Mucosa of stomach (tissue), 1 donor: Measurements from ENCODE around the gene MFRP.

ENCODE experiments used
- H3K27me3 ChIP-seq: one replicate; pipeline ENCODE4 v1.7.0; 2013; ENCODE audit warnings: mild to moderate bottlenecking, low read length; ENCODE audit not compliant: control insufficient read depth, insufficient read depth
- H3K36me3 ChIP-seq: one replicate; pipeline ENCODE4 v1.7.0; 2013; ENCODE audit warnings: low read length; ENCODE audit not compliant: control insufficient read depth, insufficient read depth
- H3K4me1 ChIP-seq: one replicate; pipeline ENCODE4 v1.7.0; 2013; ENCODE audit warnings: mild to moderate bottlenecking, low read length; ENCODE audit not compliant: control insufficient read depth, insufficient read depth
- H3K4me3 ChIP-seq: one replicate; pipeline ENCODE4 v1.7.0; 2013; ENCODE audit warnings: low read length
- H3K9ac ChIP-seq: one replicate; pipeline ENCODE4 v1.7.0; 2013; ENCODE audit warnings: mild to moderate bottlenecking, low read length, moderate library complexity
- H3K9me3 ChIP-seq: one replicate; pipeline ENCODE4 v1.7.0; 2013; ENCODE audit warnings: mild to moderate bottlenecking, low read length, moderate library complexity; ENCODE audit not compliant: control insufficient read depth
- donor health status: Pancreatic carcinoma.

MFRP gene

DNA sequence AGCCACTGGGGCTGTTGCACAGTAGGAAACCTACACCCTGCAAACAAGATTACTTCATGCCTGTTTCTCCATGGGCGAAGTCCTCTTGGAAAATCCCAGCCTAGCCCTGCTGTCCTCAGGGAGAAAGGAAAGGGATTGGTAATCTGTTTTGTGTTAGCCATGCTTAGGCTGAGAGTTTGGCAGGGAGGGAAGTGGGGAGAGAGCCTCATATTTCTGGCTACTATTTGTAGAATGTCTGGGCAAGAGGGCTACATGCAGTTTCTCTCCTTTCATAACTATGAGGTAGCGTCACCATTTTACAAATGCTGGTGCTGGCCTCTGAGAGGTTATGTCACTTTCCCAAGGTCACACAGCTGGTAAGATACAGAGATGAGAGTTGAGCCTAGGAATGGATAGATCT is 737 bp upstream of the MFRP start:
- Histone ChIP-seq H3K36me3 (no peaks in the 10 kb centered on the region), H3K9me3 (no peaks in the 10 kb centered on the region), H3K4me1 (no peaks in the 10 kb centered on the region), H3K27me3 (peaks cover 17% of the 10 kb centered on the region), H3K4me3 (no peak overlapping the region), H3K9ac (no peak overlapping the region)

DNA sequence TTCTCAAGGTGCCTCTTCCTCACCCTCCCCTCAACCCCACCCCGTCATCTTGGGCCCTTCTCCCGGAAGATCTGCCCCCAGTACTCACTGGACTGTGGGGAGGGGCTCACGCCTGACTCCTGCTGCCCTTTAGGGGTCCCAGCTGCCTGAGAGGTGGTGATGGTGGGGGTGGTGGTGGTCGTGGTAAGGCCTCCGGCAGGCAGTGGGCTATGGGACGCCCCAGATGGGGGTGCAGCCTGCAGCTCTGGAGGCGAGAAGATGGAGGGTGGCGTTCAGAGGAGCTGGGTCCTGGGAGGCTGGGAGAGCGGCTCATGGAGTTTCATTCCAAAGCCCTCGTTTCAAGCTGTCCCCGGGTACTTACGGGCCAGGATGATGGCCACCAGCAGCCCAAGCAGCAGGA is 820 bp downstream of the MFRP start:
- no peaks in the 10 kb centered on the region for H3K9me3 ChIP-seq
- H3K9ac ChIP-seq: no peak overlapping the region
- H3K36me3 ChIP-seq: no peaks in the 10 kb centered on the region
- peaks cover 9% of the 10 kb centered on the region for H3K4me1 ChIP-seq
- peaks cover 32% of the 10 kb centered on the region for H3K27me3 ChIP-seq
- H3K4me3 ChIP-seq: no peak overlapping the region

DNA sequence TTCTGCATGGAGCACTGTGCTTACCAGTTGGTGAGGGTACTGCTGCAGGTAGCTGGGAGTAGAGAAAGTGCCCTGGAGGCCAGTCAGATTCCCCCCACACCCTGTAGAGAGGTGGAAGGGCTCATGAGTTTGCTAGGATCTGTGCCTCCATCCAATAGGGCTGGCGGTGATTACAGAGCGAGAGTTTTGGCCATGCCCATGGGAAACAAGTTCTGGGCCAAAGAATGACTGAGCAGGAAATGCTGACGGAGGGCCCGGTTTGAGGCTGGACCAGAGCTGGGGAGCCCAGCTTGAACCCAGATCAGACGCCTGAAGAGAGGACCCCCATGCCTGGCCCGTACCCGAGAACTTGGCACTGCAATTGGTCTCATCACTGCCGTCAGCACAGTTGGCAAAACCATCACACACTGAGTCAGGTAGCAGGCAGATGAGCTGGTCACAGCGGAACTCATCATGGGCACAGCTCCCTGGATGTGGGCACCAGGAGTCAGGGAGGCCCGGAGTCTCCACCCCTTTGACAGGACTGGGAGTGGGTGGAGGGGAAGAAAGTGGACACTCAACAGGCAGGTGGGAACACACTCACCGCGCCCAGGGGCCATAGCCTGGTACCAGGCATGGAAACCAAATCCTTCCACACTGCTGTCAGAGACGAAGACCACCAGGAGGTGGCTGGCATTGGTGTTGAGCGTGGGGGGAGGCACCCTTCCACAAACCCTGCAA is 2.1 kb downstream of the MFRP start:
- no peak overlapping the region for H3K9ac ChIP-seq

DNA sequence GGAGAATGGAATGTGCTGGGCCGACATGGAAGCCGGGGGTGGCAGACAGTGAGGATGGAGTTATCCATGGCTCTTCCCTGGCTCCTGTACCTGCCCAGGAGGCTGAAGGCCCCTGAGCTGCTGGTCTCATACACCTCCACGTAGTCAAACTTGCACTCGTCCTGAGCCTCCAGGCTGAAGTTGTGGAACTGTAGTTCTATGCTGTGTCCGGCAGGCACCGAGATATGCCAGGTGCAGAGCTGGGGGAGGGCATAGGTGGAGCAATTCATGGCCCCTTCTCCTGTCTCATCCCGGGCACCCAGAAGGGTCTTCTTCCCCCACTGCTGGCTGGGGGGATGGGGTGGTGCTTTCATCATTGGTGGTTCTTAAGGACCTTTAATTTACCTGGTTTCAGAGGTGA is 2.8 kb downstream of the MFRP start:
- no peak overlapping the region for H3K9ac ChIP-seq
- H3K36me3 ChIP-seq: no peaks in the 10 kb centered on the region
- H3K27me3 ChIP-seq: peaks cover 52% of the 10 kb centered on the region
- H3K4me3 ChIP-seq: no peak overlapping the region
- peaks cover 23% of the 10 kb centered on the region for H3K4me1 ChIP-seq
- H3K9me3 ChIP-seq: no peaks in the 10 kb centered on the region

More for the DNA sequence above, 2.1 kb downstream of the MFRP start:
- Histone ChIP-seq H3K27me3 (peaks cover 45% of the 10 kb centered on the region), H3K4me1 (peaks cover 22% of the 10 kb centered on the region), H3K36me3 (no peaks in the 10 kb centered on the region), H3K4me3 (no peak overlapping the region), H3K9me3 (no peaks in the 10 kb centered on the region)

DNA sequence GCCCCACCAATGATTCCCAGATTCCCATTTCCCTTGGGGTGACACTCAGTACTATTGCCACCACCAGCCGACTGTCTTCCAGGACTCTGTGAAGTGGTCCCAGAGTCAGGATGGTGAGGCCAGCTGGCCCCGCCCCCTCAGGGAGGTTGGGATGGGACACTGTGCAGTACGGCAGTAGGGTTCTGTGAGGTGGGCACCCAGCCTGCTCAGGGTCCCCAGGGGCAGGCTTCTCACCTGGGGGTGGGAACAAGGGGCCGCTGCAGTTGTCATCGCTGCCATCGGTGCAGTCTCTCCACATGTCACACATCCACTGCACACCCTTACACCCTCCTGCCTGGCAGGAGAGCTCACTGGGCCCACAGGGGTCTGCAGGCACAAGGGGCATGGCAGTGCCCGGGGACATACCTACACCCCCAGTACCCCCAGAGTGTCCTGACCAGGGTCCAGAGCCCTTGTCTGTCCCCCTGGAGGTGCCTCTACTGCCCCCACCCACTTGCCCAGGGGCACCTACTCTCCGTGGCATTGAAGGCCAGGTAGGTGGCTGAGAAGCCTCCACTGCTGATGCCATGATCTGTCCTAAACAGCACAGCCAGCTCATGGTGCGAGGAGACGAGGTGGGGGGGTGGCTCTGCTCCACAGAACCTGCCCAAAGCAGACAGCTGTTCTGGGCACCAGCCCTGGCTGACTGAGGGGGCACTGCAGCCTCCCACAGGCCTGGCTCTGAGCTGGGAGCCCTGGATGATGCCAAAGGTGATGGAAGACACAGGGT is 4.0 kb downstream of the MFRP start:
- H3K27me3 ChIP-seq: peaks cover 56% of the 10 kb centered on the region
- H3K4me1 ChIP-seq: peaks cover 30% of the 10 kb centered on the region
- H3K4me3 ChIP-seq: no peak overlapping the region
- H3K36me3 ChIP-seq: no peaks in the 10 kb centered on the region
- H3K9me3 ChIP-seq: no peaks in the 10 kb centered on the region
- no peak overlapping the region for H3K9ac ChIP-seq

DNA sequence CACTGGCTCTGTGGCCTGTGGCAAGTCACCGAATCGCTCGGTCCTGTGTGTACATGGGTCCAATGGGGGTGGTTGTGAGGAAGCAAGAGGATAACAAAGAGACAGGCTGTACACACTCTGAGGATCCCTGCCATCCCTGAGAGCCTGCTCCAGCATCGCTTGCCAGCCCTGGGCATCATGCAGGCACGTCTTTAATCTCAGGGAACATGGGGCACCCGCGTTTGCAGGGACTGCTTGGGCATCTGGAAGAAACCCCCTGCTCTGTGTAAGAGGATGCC is 4.5 kb downstream of the MFRP start:
- peaks cover 56% of the 10 kb centered on the region for H3K27me3 ChIP-seq
- no peak overlapping the region for H3K4me3 ChIP-seq
- H3K36me3 ChIP-seq: no peaks in the 10 kb centered on the region
- peaks cover 34% of the 10 kb centered on the region for H3K4me1 ChIP-seq
- no peaks in the 10 kb centered on the region for H3K9me3 ChIP-seq
- H3K9ac ChIP-seq: no peak overlapping the region

DNA sequence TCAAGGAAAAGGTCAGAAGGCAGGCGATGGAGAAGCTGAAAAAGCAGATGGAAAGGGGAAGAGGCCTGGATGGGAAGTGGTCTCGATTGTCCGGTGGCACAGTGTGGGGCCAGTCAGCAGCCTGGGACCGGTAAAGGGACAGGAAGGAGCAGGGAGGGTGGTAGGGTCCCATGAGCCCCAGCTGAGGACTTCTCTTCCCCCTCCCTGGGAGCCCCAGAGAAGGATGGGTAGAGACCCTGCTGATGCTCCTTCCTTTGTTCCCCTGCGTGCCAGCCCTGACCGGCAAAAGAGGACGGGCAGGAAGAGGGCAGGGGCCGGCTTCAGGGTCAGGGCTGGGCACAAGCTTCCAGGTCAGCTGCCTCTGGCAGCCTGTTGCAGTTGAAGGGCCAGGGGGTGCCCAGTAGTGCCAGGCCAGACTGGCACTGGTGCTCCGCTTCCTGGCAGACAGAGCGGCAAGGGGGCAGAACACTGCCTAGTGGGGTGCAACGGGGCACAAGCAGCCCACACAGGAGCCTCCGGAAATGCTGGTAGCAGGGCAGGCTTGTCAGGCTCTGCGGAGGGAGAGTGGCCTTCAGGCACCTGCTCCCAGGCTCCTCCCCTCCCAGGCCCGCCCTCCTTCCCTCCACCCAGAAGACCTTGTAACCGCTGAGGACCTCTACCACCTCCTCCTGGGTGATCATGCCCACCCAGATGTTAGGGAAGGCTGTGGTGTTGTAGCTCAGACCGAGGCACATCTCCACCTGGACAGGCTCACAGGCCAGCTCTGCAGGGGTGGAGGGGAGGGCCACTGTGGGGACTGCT is 5.1 kb downstream of the MFRP start:
- no peak overlapping the region for H3K4me3 ChIP-seq
- H3K9ac ChIP-seq: peak overlapping the region; percentile 66
- no peaks in the 10 kb centered on the region for H3K9me3 ChIP-seq
- no peaks in the 10 kb centered on the region for H3K36me3 ChIP-seq
- H3K27me3 ChIP-seq: peaks cover 55% of the 10 kb centered on the region
- H3K4me1 ChIP-seq: peaks cover 36% of the 10 kb centered on the region

DNA sequence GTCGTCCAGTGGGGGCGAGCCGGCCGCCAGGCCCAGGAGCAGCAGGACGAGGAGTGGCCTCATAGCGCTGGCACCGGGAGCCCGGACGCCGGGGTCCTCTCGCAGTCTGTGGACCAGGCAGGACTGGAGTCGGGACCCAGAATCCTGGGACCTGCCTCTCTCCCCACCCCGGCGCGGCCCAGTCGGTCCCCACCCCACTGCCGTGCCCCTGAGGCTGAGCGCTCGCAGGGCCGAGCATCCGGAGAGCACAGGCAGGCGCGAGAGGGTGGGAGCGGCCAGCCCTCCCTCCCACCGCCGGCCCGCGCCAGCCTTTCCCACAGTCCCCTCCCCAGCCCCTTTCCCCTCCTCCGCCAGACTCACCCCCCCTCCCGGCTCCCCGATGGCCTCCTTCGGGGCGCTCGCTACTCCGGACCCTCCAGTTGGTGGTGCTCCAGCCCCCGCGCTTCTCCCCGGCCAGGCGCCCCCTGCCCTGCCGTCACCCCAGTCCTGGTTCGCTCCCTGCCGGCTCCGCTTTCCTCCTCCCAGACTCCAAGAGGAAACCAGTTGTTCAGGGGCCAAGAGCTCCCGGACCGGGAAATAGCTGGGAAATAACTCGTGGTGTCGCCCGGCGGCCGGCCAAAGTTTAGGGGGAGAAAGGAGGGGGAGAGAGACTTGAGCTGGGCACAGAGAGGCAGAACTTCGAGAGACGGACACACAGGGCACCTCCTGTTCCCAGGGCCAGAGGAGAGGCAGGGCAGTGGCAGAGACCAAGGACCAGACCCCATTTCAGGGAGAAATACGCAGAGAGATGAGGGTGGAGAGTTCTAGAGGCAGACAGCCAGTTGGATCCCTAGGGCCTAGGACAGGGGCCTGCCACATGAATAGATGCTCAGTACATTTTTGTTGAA is 5.9 kb downstream of the MFRP start, which contains the start of gene C1QTNF5:
Gene C1QTNF5 (minus strand): TSS at position 549 of the 887 bp plus-strand sequence. CDS start 486 bp downstream, at position 63.
- peaks cover 51% of the 10 kb centered on the region for H3K27me3 ChIP-seq
- peaks cover 38% of the 10 kb centered on the region for H3K4me1 ChIP-seq
- peak within 1 kb of the TSS; percentile 66 for H3K9ac ChIP-seq
- H3K4me3 ChIP-seq: no peak within 1 kb of the TSS
- no peaks in the 10 kb centered on the region for H3K9me3 ChIP-seq
- no peaks in the 10 kb centered on the region for H3K36me3 ChIP-seq

DNA sequence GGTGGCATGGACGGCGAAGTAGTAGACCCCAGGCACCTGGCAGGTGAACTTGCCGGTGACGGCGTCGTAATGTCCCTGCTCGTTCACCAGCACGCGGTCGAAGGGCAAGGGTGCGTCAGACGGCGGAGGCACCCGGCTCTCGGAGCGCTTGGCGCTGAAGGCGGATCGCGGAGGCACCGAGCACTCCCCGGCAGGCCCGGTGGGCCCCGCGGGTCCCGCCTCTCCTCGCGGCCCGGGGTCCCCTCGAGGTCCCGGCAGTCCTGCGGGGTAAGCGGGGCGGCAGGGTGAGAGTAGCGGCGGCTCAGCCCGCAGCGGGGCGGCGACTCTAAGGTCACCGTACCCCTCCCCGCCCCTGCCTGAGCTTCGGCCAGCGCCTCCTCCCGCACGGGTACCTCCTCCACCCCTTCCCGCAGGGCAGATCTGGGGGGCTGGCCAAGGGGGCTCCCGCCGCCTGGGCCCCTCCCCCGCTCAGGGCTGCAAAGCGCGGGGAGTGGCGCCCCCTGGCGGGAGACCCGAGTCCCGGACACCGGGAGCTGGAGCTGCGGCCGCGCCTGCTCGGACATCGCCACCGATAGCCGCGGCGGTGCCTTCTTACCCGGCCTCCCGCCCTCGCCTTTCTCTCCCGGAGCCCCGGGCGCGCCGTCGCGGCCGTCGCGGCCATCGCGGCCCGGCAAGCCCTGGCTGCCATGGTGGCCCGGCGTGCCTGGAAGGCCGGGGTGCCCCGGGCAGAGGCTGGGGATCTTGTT is 6.7 kb downstream of the MFRP start:
- H3K9ac ChIP-seq: peak overlapping the region; percentile 66
- H3K36me3 ChIP-seq: no peaks in the 10 kb centered on the region

DNA sequence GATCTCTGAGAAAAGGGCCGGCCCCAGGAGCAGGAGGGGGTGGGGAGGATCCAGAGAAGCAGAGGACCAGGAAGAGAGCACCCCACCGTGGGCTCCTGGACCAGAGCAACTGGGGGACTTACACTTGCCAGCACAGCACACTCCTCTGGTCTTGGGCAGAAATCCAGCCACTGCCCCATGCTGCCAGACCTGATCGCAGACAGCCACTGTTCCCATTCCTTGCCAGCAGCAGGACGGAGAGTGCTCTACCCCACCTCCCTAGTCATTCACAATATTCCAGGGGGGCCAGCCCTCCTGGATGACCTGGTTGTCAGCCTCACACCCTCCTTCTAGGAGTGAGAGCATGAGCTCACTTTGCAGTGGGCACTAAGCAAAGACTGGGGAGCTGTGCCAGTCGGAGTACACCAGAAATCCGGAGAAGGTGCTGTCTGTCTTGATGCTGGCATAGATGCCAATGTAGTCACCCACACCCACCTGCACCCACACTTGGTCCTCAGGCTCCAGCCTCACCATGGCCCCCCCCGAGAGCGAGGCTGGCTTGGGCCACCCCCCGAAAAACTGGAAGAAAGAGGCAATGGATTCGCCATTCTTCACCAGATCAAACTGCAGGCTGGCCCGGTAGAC is 7.4 kb downstream of the MFRP start:
- Histone ChIP-seq H3K4me3 (no peak overlapping the region), H3K27me3 (peaks cover 46% of the 10 kb centered on the region), H3K36me3 (no peaks in the 10 kb centered on the region), H3K4me1 (peaks cover 47% of the 10 kb centered on the region), H3K9me3 (no peaks in the 10 kb centered on the region), H3K9ac (peak overlapping the region; percentile 20)

More for the DNA sequence above, 6.7 kb downstream of the MFRP start:
- Histone ChIP-seq H3K27me3 (peaks cover 46% of the 10 kb centered on the region), H3K4me1 (peaks cover 46% of the 10 kb centered on the region), H3K4me3 (no peak overlapping the region), H3K9me3 (no peaks in the 10 kb centered on the region)
